HFF-Myc (cell line): ENCODE results near the gene TAC4.

Source experiments
- DNase-seq: peaks from one replicate; pipeline ENCODE4 v3.0.0-alpha.2; 2011; ENCODE audit warnings: low read depth; ENCODE audit errors: extremely low read depth
- H3K4me3 ChIP-seq: replicated peaks from 2 replicates; pipeline ENCODE4 v1.5.1; 2011; ENCODE audit warnings: low read depth, mild to moderate bottlenecking, control low read depth, low read length
- CTCF ChIP-seq: IDR thresholded peaks from 2 replicates; pipeline ENCODE4 v1.5.1; 2012; ENCODE audit warnings: mild to moderate bottlenecking, low read depth, low read length, control low read depth; ENCODE audit errors: missing control alignments

TAC4 gene

DNA sequence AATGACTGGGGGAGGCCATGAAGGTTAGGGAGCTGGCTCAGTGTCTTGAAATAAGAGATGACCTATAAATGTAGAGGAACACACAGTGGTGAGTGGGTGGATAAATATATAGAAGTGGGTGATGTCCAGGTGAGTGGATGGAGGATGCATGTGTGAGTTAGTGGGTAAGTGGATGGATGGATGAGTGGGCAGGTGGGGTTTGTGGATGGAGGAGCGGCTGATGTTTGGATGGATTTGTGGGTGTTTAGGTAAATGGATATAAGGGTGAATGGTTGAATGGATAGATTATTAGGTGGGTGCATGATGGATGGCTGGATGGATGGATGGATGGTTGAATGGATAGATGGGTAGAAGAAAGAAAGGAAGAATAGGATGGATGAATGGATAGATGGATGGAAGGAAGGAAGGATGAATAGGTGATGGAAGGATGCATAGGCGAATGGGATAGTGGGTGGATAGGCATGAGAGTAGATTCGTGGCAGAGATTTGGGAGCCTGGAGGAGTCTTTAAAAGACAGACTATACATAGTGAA lies 19.1 kb upstream of the TAC4 start:
- no peak for DNase-seq
- no peak overlapping the region for H3K4me3 ChIP-seq
- TF ChIP-seq CTCF = no peak

DNA sequence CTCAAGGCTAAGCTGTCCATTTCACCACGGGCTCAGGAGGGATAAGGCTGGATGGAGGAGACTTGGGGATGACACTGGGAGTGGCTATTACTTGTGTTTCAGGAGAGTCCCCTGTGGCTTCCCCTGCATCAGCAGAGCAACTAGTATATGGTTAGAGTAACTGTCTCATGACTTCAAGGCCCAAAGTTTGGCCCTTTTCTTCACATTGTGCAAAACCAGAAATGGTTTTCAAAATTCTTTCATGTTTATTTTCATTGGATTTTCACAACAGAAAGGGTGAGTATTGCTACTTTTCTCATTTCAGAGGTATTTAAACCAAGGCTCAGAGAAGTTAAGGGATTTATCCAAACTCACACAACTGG lies 18.1 kb upstream of the TAC4 start:
- H3K4me3 ChIP-seq = no peak overlapping the region
- TF ChIP-seq CTCF = no peak

DNA sequence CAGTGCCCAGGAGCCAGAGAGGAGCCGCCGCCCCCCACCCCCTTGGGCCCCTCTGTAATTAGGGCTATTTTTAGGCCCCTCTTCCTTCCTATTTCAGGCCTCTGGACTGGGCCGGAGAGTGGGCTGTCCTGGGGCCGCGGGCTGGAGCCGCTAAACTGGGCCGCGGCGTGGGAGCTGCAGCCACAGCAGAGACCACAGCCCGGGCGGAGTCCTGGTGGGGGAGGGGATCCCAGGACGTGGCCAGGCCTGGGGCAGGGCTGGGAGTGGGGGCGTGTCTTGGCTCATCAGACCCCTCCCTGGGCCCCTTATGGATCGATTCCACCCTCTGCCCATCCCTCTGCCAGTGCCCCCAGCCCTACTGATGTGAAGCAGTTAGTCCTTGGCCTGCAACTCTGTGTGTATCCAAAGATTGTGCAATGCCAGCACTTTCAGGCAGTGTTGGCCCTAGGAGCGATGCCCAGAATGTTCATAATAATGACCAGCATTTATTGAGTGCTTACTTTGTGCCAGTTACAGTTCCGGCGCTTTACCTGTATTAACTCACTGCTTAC lies 15.0 kb upstream of the TAC4 start:
- no peak for DNase-seq
- no peak for TF ChIP-seq CTCF
- no peak overlapping the region for H3K4me3 ChIP-seq

More for the DNA sequence above, 18.1 kb upstream of the TAC4 start:
- no peak for DNase-seq

DNA sequence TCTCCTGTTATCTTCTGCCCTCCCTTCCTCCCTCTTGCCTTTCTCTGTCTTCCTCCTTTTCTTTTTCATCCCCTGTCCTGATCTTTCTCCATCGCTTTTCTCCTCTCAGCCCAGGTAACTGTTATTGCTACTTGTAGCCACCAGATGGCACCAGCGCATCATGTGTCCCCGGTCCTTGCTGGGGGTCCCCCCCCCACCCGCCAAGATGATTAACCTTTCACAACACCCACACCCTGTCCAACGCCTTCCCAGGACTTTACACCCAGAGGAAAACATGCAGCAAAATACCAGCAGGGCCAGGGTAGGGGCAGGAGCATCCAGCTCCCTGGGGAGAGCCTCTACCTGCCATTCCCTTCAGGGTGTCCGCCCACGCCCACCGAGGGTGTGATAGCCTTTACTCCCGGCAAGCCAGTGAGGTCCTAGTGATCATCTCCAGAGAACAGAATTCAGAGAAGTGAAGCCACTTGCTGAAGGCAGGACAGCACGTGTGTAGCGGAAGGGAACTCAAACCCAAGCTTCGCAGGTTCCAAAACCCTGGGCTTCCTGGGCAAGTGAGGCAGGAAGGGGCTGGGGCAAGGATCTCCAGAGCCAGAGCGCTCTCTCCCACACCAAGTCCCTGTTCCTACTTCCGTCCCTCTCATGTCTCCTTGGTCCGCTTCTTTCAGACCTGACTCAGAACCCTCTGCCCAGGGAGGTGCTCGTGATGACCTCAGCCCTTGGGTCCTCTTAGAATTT lies 13.4 kb upstream of the TAC4 start:
- peak; percentile 84 for TF ChIP-seq CTCF
- H3K4me3 ChIP-seq = no peak overlapping the region
- DNase-seq = no peak

- no peak for DNase-seq
- peak; percentile 30 for TF ChIP-seq CTCF
- no peak overlapping the region for H3K4me3 ChIP-seq
Observed at GRCh38 chr17:49859991-49860953, 12.4 kb upstream of the TAC4 start.

DNA sequence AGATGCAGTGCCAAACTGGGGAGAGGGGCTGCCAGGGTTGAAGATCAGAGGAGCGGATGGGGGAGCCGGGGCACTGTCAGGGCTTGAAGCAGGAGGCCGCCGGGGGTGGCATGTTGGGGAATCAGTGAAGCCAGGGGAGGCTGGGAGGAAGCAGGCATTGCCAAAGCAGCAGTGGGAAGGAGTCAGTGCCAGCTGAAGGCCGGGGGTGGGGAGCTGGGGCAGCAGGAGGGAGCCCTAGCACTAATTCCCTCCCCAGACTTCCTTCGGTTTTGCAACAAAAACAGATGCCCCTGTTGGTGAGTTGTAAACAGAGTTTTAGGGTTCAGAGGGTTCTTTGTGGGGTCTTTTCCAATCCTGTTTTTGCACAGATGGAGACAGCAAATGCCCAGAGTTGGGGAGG lies 10.9 kb upstream of the TAC4 start:
- H3K4me3 ChIP-seq = no peak overlapping the region
- no peak for TF ChIP-seq CTCF
- DNase-seq = no peak
